HepG2 (cell line): ENCODE data around the gene STOML1. TPM values are rescaled to one million over a fixed set of nuclear protein-coding genes. Genes with fewer than 3 reads are reported as not detected.

Source experiments
- ATAC-seq: fragments of 200-7000 bp; cut with Tn5 transposase; 3 replicates; pipeline ENCODE4 v1.9.1; 2020; ENCODE audit warnings: mild to moderate bottlenecking, moderate library complexity
- BruUV-seq: library from RNA; stranded (reverse); fragments of 400-500 nt; replicated peaks from 2 replicates; lab custom pipeline; 2021; lab: Mats Ljungman, UMichigan
- CTCF ChIA-PET: fragments of 300-600 bp; formaldehyde crosslinking; extraction: SDS; loops from one replicate; lab custom pipeline; 2021; ENCODE audit warnings: low total read pairs, inconsistent platforms, low intra/inter-chr PET ratio; lab: Yijun Ruan, JAX
- POLR2A ChIA-PET: fragments of 350-600 bp; sonication (Branson Sonifier 250); formaldehyde crosslinking; loops from one replicate; lab custom pipeline; 2020; ENCODE audit warnings: antibody characterized with exemption, inconsistent platforms; lab: Yijun Ruan, JAX
- DNase-seq: peaks from one replicate; pipeline ENCODE4 v3.0.0-alpha.2; 2015; ENCODE audit warnings: low spot score
- FAIRE-seq: peaks from 3 replicates; lab custom pipeline; 2011; peaks lifted over from hg19 to GRCh38; lab: Jason Lieb, UNC
- H2AFZ ChIP-seq: one replicate; pipeline ENCODE4 v1.6.1; 2011; ENCODE audit warnings: low read length, inconsistent platforms
- H3K27ac ChIP-seq: fragments of 300-600 bp; 3 replicates; pipeline ENCODE4 v1.8.0; 2011; ENCODE audit warnings: mixed run types, mild to moderate bottlenecking, mixed read lengths, low read length, inconsistent platforms; ENCODE audit not compliant: insufficient read depth; ENCODE audit errors: extremely low read length
- H3K27me3 ChIP-seq, 2 experiments: fragments of 200-600 bp in 1 of 2; 2 replicates in 1 of 2; 3 replicates in 1 of 2; pipeline versions ENCODE4 v1.6.0 to v1.8.0; 2011; ENCODE audit warnings: low read length in 2 of 2, mild to moderate bottlenecking in 2 of 2, moderate library complexity in 2 of 2, inconsistent platforms in 1 of 2; ENCODE audit not compliant: insufficient read depth in 2 of 2, control insufficient read depth in 1 of 2
- H3K36me3 ChIP-seq, 2 experiments: fragments of 200-600 bp in 1 of 2; replicated peaks in 1 of 2; 2 replicates in 1 of 2; 3 replicates in 1 of 2; pipeline versions ENCODE4 v1.5.1 to v1.8.0; 2011; ENCODE audit warnings: low read length in 2 of 2, inconsistent platforms in 1 of 2; ENCODE audit not compliant: insufficient read depth in 2 of 2, control insufficient read depth in 1 of 2
- H3K4me1 ChIP-seq: 2 replicates; pipeline ENCODE4 v1.5.1; 2012; ENCODE audit warnings: low read length, inconsistent platforms; ENCODE audit not compliant: insufficient read depth
- H3K4me2 ChIP-seq: 2 replicates; pipeline ENCODE4 v1.6.0; 2011; ENCODE audit warnings: low read depth, low read length, inconsistent platforms
- H3K4me3 ChIP-seq, 3 experiments: fragments of 200-600 bp in 1 of 3; sonication (generic), shearing (Covaris generic) in 1 of 3; replicated peaks in 1 of 3; 2 replicates each; pipeline ENCODE4 v1.5.1; 2011 to 2016; ENCODE audit warnings: low read length in 3 of 3, inconsistent platforms in 2 of 3, low read depth in 2 of 3, mild to moderate bottlenecking in 2 of 3, control low read depth in 1 of 3, mixed read lengths in 1 of 3; ENCODE audit not compliant: insufficient read depth in 1 of 3
- H3K79me2 ChIP-seq: one replicate; pipeline ENCODE4 v1.6.1; 2011; ENCODE audit warnings: low read length, inconsistent platforms; ENCODE audit not compliant: insufficient read depth
- H3K9ac ChIP-seq: 2 replicates; pipeline ENCODE4 v1.6.0; 2011; ENCODE audit warnings: mild to moderate bottlenecking, low read depth, low read length, inconsistent platforms; ENCODE audit not compliant: insufficient read depth
- H3K9me3 ChIP-seq: 2 replicates; pipeline ENCODE4 v1.5.1; 2012; ENCODE audit warnings: mild to moderate bottlenecking, low read length
- H4K20me1 ChIP-seq: 2 replicates; pipeline ENCODE4 v1.6.0; 2011; ENCODE audit warnings: inconsistent platforms, mild to moderate bottlenecking, low read length, moderate library complexity; ENCODE audit not compliant: insufficient read depth
- ATF7 ChIP-seq, 2 experiments: fragments of 450-650 bp in 1 of 2; sonication (generic) in 1 of 2; formaldehyde crosslinking in 1 of 2; IDR thresholded peaks; 2 replicates each; pipeline versions ENCODE4 v1.4.0 to v1.6.1; 2016 to 2020; ENCODE audit warnings: antibody characterized with exemption in 1 of 2, mild to moderate bottlenecking in 1 of 2, missing genetic modification reagents in 1 of 2
- BCL3 ChIP-seq: sonication (generic); formaldehyde crosslinking; IDR thresholded peaks from 2 replicates; pipeline ENCODE4 v1.5.1; 2020; ENCODE audit warnings: mild to moderate bottlenecking, missing genetic modification reagents, moderate library complexity
- CCAR2 ChIP-seq: fragments of 200-400 bp; formaldehyde crosslinking; optimal IDR thresholded peaks from 2 replicates; pipeline ENCODE3; 2018; ENCODE audit warnings: low read depth, mild to moderate bottlenecking, low read length, moderate library complexity
- JDP2 ChIP-seq: sonication (generic); formaldehyde crosslinking; IDR thresholded peaks from 2 replicates; pipeline ENCODE4 v1.8.1; 2022; ENCODE audit warnings: missing genetic modification reagents, borderline replicate concordance
- PITX1 ChIP-seq: sonication (generic); formaldehyde crosslinking; IDR thresholded peaks from 2 replicates; pipeline ENCODE4 v1.5.1; 2020; ENCODE audit warnings: mild to moderate bottlenecking, missing genetic modification reagents
- SMARCC2 ChIP-seq: fragments of 450-650 bp; IDR thresholded peaks from 2 replicates; pipeline ENCODE4 v1.6.1; 2017; ENCODE audit warnings: antibody characterized with exemption, mild to moderate bottlenecking
- TAF15 ChIP-seq: fragments of 200-400 bp; formaldehyde crosslinking; IDR thresholded peaks from one replicate; pipeline ENCODE4 v1.6.1; 2018; ENCODE audit warnings: mild to moderate bottlenecking, low read depth, low read length; ENCODE audit not compliant: poor library complexity, severe bottlenecking
- TBL1XR1 ChIP-seq: fragments of 150-350 bp; IDR thresholded peaks from 2 replicates; pipeline ENCODE4 v1.6.1; 2014; ENCODE audit warnings: borderline replicate concordance, low read length; ENCODE audit not compliant: partially characterized antibody
- TFE3 ChIP-seq: IDR thresholded peaks from 2 replicates; pipeline ENCODE4 v1.6.1; 2016
- THAP11 ChIP-seq: IDR thresholded peaks from 2 replicates; pipeline ENCODE4 v1.6.1; 2016; ENCODE audit warnings: missing biosample characterization, missing genetic modification reagents
- ZKSCAN8 ChIP-seq: IDR thresholded peaks from 2 replicates; pipeline ENCODE4 v1.6.1; 2016; ENCODE audit warnings: borderline replicate concordance, missing genetic modification reagents, missing compliant biosample characterization
- ZMAT5 ChIP-seq: sonication (generic); formaldehyde crosslinking; IDR thresholded peaks from 2 replicates; pipeline ENCODE4 v1.5.0; 2020; ENCODE audit warnings: mild to moderate bottlenecking, low read depth, missing genetic modification reagents, borderline replicate concordance
- ZNF10 ChIP-seq: sonication (generic); formaldehyde crosslinking; IDR thresholded peaks from 2 replicates; pipeline ENCODE4 v1.4.0; 2020; ENCODE audit warnings: mild to moderate bottlenecking, low read depth, missing genetic modification reagents, borderline replicate concordance
- ZNF331 ChIP-seq: sonication (generic); formaldehyde crosslinking; IDR thresholded peaks from 2 replicates; pipeline ENCODE4 v1.4.0; 2020; ENCODE audit warnings: missing genetic modification reagents
- ZNF724P ChIP-seq: sonication (generic); formaldehyde crosslinking; IDR thresholded peaks from 2 replicates; pipeline ENCODE4 v1.8.0; 2022; ENCODE audit warnings: missing genetic modification reagents, borderline replicate concordance
- ZSCAN31 ChIP-seq: sonication (generic); formaldehyde crosslinking; IDR thresholded peaks from 2 replicates; pipeline ENCODE4 v1.5.0; 2020; ENCODE audit warnings: low read depth, mild to moderate bottlenecking, missing genetic modification reagents
- WGBS: methylation state at CpG from one replicate; pipeline ENCODE4 v1.1.6; 2017; ENCODE audit warnings: low lambda C conversion rate; 5-methylcytosine and 5-hydroxymethylcytosine counted together
- in situ Hi-C: cut with HindIII; loops from 2 replicates; pipeline ENCODE4 v1.10.0; 2017; ENCODE audit warnings: low pct_unique_long_range_greater_than_20kb; ENCODE audit not compliant: extremely low pct_ligation_motif_present
- intact Hi-C: fragments of 100-400 bp; cut with micrococcal nuclease; formaldehyde crosslinking; loops from one replicate; pipeline ENCODE4 v1.10.0; 2022; ENCODE audit not compliant: unreplicated experiment
- polyA plus RNA-seq, 8 experiments: library from polyadenylated mRNA; depleted of rRNA in 3 of 8; stranded (reverse) in 7 of 8; unstranded in 1 of 8; fragments of >200 nt; fragmentation: Illumina TruSeq in 4 of 8; extraction: Trizol in 4 of 8; gene quantifications; 2 replicates each; pipeline versions ENCODE4 v1.2.1 to v1.2.3, GENCODE V29; 2011 to 2016; ENCODE audit warnings: low read depth in 4 of 8, missing spikeins in 1 of 8, mixed read lengths in 1 of 8; ENCODE audit not compliant: insufficient read depth in 1 of 8
- total RNA-seq, 5 experiments: library from RNA; depleted of rRNA; stranded (reverse); fragments of >200 nt; fragmentation: Illumina TruSeq; extraction: Trizol; gene quantifications; 2 replicates each; pipeline ENCODE4 v1.2.3, GENCODE V29; 2016; ENCODE audit warnings: low read depth in 1 of 5
- TF ChIP-seq, protein P1 (sequence below): sonication (generic); formaldehyde crosslinking; IDR thresholded peaks from 2 replicates; pipeline ENCODE4 v1.4.0; 2020; ENCODE audit warnings: missing genetic modification reagents

STOML1 gene
- total and polyA plus RNA-seq, 2 of the 13 experiments (the other 11 are each of a cell fraction or from before 2014, with no cell fraction given): 3.5 to 3.7 TPM

DNA sequence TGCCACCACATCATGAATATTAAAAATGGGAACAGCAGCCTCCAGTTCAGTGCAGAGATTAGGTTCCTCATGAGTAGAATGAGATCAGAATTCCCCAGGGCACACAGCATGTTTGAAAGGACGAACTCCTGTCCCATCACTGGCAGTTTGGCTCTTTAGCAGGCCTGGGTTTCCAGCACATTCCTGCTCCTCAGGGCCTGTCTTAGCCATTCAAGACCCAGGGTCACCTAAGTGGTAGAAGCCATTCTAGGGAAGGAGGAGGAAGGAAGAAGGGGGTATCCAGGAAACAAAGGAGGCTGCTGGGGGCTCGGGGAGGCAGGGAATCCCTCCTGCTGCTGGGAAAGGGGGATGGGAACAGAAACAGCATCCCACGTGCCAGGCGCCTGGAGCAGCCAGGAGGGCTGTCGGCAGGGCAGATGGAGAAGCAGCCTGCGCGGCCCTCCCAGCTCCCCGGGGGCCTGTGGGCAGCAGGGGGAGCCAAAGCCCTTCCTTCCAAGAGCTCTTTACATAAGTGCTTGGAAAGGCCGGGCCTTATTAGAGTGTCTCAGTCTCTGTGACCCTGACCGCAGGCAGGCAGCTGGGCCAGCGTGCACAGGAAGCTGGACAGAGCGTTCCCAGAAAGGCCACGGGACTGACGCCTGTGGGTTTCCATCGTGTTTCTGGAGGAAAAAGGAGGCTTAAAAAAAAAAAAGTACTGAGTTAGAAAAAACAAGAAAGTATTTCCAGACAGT is 41.1 kb downstream of the STOML1 start:
- Histone ChIP-seq H2AFZ (no peak overlapping the region), H3K4me2 (peak overlapping the region; percentile 61), H4K20me1 (no peaks in the 10 kb centered on the region), H3K79me2 (no peaks in the 10 kb centered on the region), H3K27me3 (peaks cover 2 to 27% of the 10 kb centered on the region in 2 experiments; a peak in 4 of 5 replicates), H3K9ac (peak overlapping the region; percentile 39; the same call in 1 of the 2 replicates), H3K27ac (no peak overlapping the region), H3K4me3 (peak overlapping the region in 1 of 3 experiments; percentile 20; a peak in 2 of 6 replicates), H3K9me3 (no peaks in the 10 kb centered on the region), H3K4me1 (peaks cover 9% of the 10 kb centered on the region), H3K36me3 (no peaks in the 10 kb centered on the region)
- peak; percentile 94 for ATAC-seq
- FAIRE-seq: peak; percentile 79
- POLR2A ChIA-PET: interaction anchor here (0.6 kb wide), 1 partner anchor 22 kb away, joined by 3 read pairs; no protein-coding TSS in a partner anchor
- intact Hi-C loops: loop anchor here (1.0 kb wide), 1 partner anchor 13 kb away; no protein-coding TSS in a partner anchor
- 1% methylated on average over 11 of the region's 15 CpGs for WGBS
- CTCF ChIA-PET: interaction anchor here (1.1 to 2.1 kb wide), 2 partner anchors 10 to 13 kb away, joined by 3 to 41 read pairs; no protein-coding TSS in a partner anchor
- no TSS peak for BruUV-seq
- peak; percentile 83 for DNase-seq
- in situ Hi-C loops: no loop called here
- TF ChIP-seq PITX1 (CRISPR knock-in tag): peak; percentile 47; the same call in 1 of the 2 replicates
- no peak for TF ChIP-seq TAF15
- TF ChIP-seq ZNF10: no peak
- TF ChIP-seq ZNF724P (CRISPR knock-in tag): no peak
- no peak for TF ChIP-seq JDP2 (CRISPR knock-in tag)
- TF ChIP-seq ZSCAN31 (CRISPR knock-in tag): peak; percentile 49; the same call in 1 of the 2 replicates
- no peak for TF ChIP-seq BCL3
- no peak for TF ChIP-seq ATF7 (IDR thresholded peaks at IDR 0.05)
- no peak for TF ChIP-seq ATF7 (CRISPR knock-in tag; IDR thresholded peaks at IDR 0.05)
- no peak for TF ChIP-seq CCAR2
- no peak for TF ChIP-seq THAP11 (CRISPR knock-in tag)
- no peak for TF ChIP-seq SMARCC2
- no peak for TF ChIP-seq ZMAT5 (CRISPR knock-in tag)
- TF ChIP-seq TBL1XR1: no peak
- TF ChIP-seq ZKSCAN8 (CRISPR knock-in tag): peak; percentile 22; the same call in 1 of the 2 replicates
- 0 out of 2 replicates have a peak, but pooled peaks have one; percentile 16 for TF ChIP-seq TFE3 (CRISPR knock-in tag)
- TF ChIP-seq, protein P1, sequence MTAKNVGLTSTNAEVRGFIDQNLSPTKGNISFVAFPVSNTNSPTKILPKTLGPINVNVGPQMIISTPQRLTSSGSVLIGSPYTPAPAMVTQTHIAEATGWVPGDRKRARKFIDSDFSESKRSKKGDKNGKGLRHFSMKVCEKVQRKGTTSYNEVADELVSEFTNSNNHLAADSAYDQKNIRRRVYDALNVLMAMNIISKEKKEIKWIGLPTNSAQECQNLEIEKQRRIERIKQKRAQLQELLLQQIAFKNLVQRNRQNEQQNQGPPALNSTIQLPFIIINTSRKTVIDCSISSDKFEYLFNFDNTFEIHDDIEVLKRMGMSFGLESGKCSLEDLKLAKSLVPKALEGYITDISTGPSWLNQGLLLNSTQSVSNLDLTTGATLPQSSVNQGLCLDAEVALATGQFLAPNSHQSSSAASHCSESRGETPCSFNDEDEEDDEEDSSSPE (CRISPR knock-in tag): no peak; the same call in 1 of the 2 replicates
- TF ChIP-seq ZNF331: peak; percentile 54; the same call in 1 of the 2 replicates
